A549 (cell line): ENCODE results near the gene TEX2. TPM values are rescaled to one million over a fixed set of nuclear protein-coding genes. Genes with fewer than 3 reads are reported as not detected.

Experiments
- ATAC-seq, 2 experiments: fragments of 200-7000 bp in 1 of 2; fragments of >200 bp in 1 of 2; cut with Nextera tagmentation in 1 of 2; cut with Tn5 transposase in 1 of 2; 3 replicates each; pipeline versions ENCODE4 v1.8.0 to v1.9.1; 2018 to 2020; ENCODE audit warnings: mild to moderate bottlenecking in 1 of 2, moderate library complexity in 1 of 2
- CTCF ChIA-PET: fragments of 300-600 bp; sonication (Branson Sonifier 250); formaldehyde crosslinking; extraction: SDS; loops from one replicate; lab custom pipeline; 2021; ENCODE audit warnings: antibody characterized with exemption, inconsistent platforms; lab: Yijun Ruan, JAX
- POLR2A ChIA-PET: fragments of 350-600 bp; formaldehyde crosslinking; extraction: SDS; loops from one replicate; lab custom pipeline; 2021; ENCODE audit warnings: antibody characterized with exemption, inconsistent platforms; lab: Yijun Ruan, JAX
- DNase-seq, 2 experiments: peaks; one replicate each; pipeline versions ENCODE4 v3.0.0 to v3.0.0-alpha.2; 2011 to 2016; ENCODE audit warnings: low read depth in 1 of 2, low spot score in 1 of 2
- FAIRE-seq: peaks from 2 replicates; lab custom pipeline; 2011; peaks lifted over from hg19 to GRCh38; lab: Jason Lieb, UNC
- H3K27ac ChIP-seq, 2 experiments: fragments of >200 bp; sonication (Bioruptor Twin); formaldehyde crosslinking; 3 replicates each; pipeline ENCODE4 v1.5.1; 2016 to 2017
- H3K4me1 ChIP-seq: fragments of >200 bp; sonication (Bioruptor Twin); formaldehyde crosslinking; 3 replicates; pipeline ENCODE4 v1.6.1; 2016
- H3K4me2 ChIP-seq: fragments of >200 bp; sonication (Bioruptor Twin); formaldehyde crosslinking; 3 replicates; pipeline ENCODE4 v1.6.1; 2016
- H3K4me3 ChIP-seq: fragments of >200 bp; sonication (Bioruptor Twin); formaldehyde crosslinking; 3 replicates; pipeline ENCODE4 v1.5.1; 2016
- H3K9me3 ChIP-seq: fragments of >200 bp; sonication (Bioruptor Twin); formaldehyde crosslinking; 3 replicates; pipeline ENCODE4 v1.6.1; 2016
- ATOH8 ChIP-seq: fragments of 250-450 bp; sonication (Bioruptor Pico); IDR thresholded peaks from 2 replicates; pipeline ENCODE4 v1.5.0; 2020; ENCODE audit warnings: low read depth, mild to moderate bottlenecking, moderate library complexity
- BHLHE40 ChIP-seq: IDR thresholded peaks from 2 replicates; pipeline ENCODE4 v1.6.1; 2012; ENCODE audit warnings: low read depth, low read length, inconsistent platforms
- CEBPB ChIP-seq, 2 experiments: fragments of >200 bp in 1 of 2; sonication (Bioruptor Twin) in 1 of 2; formaldehyde crosslinking in 1 of 2; IDR thresholded peaks; 2 replicates each; pipeline ENCODE4 v1.6.1; 2012 to 2016
- CHD2 ChIP-seq: fragments of 150-350 bp; IDR thresholded peaks from 2 replicates; pipeline ENCODE4 v1.6.1; 2014; ENCODE audit warnings: low read length; ENCODE audit not compliant: partially characterized antibody
- CTCF ChIP-seq: fragments of >200 bp; sonication (Bioruptor Twin); formaldehyde crosslinking; IDR thresholded peaks from 3 replicates; pipeline ENCODE4 v1.5.1; 2016
- EHMT2 ChIP-seq: fragments of 200-600 bp; sonication (generic); IDR thresholded peaks from 2 replicates; pipeline ENCODE4 v1.6.1; 2016; ENCODE audit warnings: antibody characterized with exemption, low read depth, mild to moderate bottlenecking, moderate library complexity
- ESRRA ChIP-seq: fragments of 150-350 bp; IDR thresholded peaks from 2 replicates; pipeline ENCODE4 v1.6.1; 2014; ENCODE audit warnings: mild to moderate bottlenecking, low read length, borderline replicate concordance
- FOSL2 ChIP-seq, 2 experiments: fragments of 450-650 bp in 1 of 2; fragments of >200 bp in 1 of 2; sonication (Bioruptor Twin) in 1 of 2; formaldehyde crosslinking; IDR thresholded peaks; 2 replicates each; pipeline versions ENCODE4 v1.5.0 to v1.6.1; 2016 to 2020; ENCODE audit warnings: mild to moderate bottlenecking in 1 of 2, moderate library complexity in 1 of 2
- HOXA7 ChIP-seq: fragments of 250-450 bp; sonication (Bioruptor Pico); IDR thresholded peaks from 2 replicates; pipeline ENCODE4 v1.5.0; 2020; ENCODE audit warnings: mild to moderate bottlenecking, moderate library complexity
- JUNB ChIP-seq: fragments of >200 bp; sonication (Bioruptor Twin); formaldehyde crosslinking; IDR thresholded peaks from 2 replicates; pipeline ENCODE4 v1.6.1; 2016
- KDM5A ChIP-seq: fragments of 200-600 bp; sonication (generic); IDR thresholded peaks from 2 replicates; pipeline ENCODE4 v1.6.1; 2016; ENCODE audit warnings: antibody characterized with exemption, mild to moderate bottlenecking
- MAFK ChIP-seq: fragments of 450-650 bp; IDR thresholded peaks from 2 replicates; pipeline ENCODE4 v1.6.1; 2014; ENCODE audit not compliant: partially characterized antibody
- MAX ChIP-seq: IDR thresholded peaks from 2 replicates; pipeline ENCODE4 v1.6.1; 2012
- PBX3 ChIP-seq: IDR thresholded peaks from 2 replicates; pipeline ENCODE4 v1.6.1; 2012
- POLR2A ChIP-seq: IDR thresholded peaks from 2 replicates; pipeline ENCODE4 v1.6.1; 2012; ENCODE audit warnings: mild to moderate bottlenecking, low read length
- RCOR1 ChIP-seq: fragments of 150-350 bp; IDR thresholded peaks from 2 replicates; pipeline ENCODE4 v1.6.1; 2014; ENCODE audit warnings: antibody characterized with exemption, low read length, low read depth
- RFX5 ChIP-seq: fragments of 450-650 bp; IDR thresholded peaks from 2 replicates; pipeline ENCODE4 v1.7.1; 2014; ENCODE audit warnings: antibody characterized with exemption, mild to moderate bottlenecking, moderate library complexity
- RNF2 ChIP-seq: fragments of 200-600 bp; sonication (generic); IDR thresholded peaks from 2 replicates; pipeline ENCODE4 v1.6.1; 2016; ENCODE audit warnings: low read depth, mild to moderate bottlenecking, antibody characterized with exemption, moderate library complexity, borderline replicate concordance
- TFCP2L1 ChIP-seq: fragments of 250-450 bp; sonication (Bioruptor Pico); IDR thresholded peaks from 2 replicates; pipeline ENCODE4 v1.5.0; 2021; ENCODE audit warnings: mild to moderate bottlenecking
- ZC3H11A ChIP-seq: fragments of 450-650 bp; IDR thresholded peaks from 2 replicates; pipeline ENCODE4 v1.6.1; 2014; ENCODE audit warnings: antibody characterized with exemption, mild to moderate bottlenecking
- ZFP36 ChIP-seq: fragments of 450-650 bp; IDR thresholded peaks from 2 replicates; pipeline ENCODE4 v1.6.1; 2014; ENCODE audit warnings: borderline replicate concordance; ENCODE audit not compliant: partially characterized antibody
- ZSCAN20 ChIP-seq: fragments of 250-450 bp; sonication (Bioruptor Pico); IDR thresholded peaks from 2 replicates; pipeline ENCODE4 v1.8.0; 2022; ENCODE audit warnings: mild to moderate bottlenecking, moderate library complexity
- WGBS: methylation state at CpG from one replicate; pipeline ENCODE4 v1.1.6; 2017; ENCODE audit errors: missing lambda C conversion rate; 5-methylcytosine and 5-hydroxymethylcytosine counted together
- polyA plus RNA-seq, 4 experiments: library from polyadenylated mRNA; depleted of rRNA in 3 of 4; stranded (reverse); fragments of >200 nt; fragmentation: RNase III in 1 of 4; extraction: RNeasy Plus Mini Kit Qiagen cat#74134 plus additional on column Dnase treatment in 1 of 4; gene quantifications; 2 replicates in 3 of 4; 3 replicates in 1 of 4; pipeline ENCODE4 v1.2.3, GENCODE V29; 2011 to 2017
- TF ChIP-seq, protein P1 (sequence below): fragments of 450-650 bp; IDR thresholded peaks from 2 replicates; pipeline ENCODE4 v1.6.1; 2014; ENCODE audit warnings: antibody characterized with exemption

TEX2 gene
- polyA plus RNA-seq, 2 of the 4 experiments (the other 2 are of a cell fraction): 9.3 to 16.2 TPM

GRCh38 chr17:64156670-64157069 is 106.4 kb downstream of the TEX2 start:
- Histone ChIP-seq H3K9me3 (no peaks in the 10 kb centered on the region), H3K4me1 (no peaks in the 10 kb centered on the region), H3K27ac (no peak overlapping the region), H3K4me2 (no peak overlapping the region), H3K4me3 (no peak overlapping the region)
- POLR2A ChIA-PET: interaction anchor here (1.1 kb wide), 1 partner anchor 10 kb away, joined by 3 read pairs; no protein-coding TSS in a partner anchor
- ATAC-seq (no peak), FAIRE-seq (no peak), DNase-seq (no peak)
- CTCF ChIA-PET: interaction anchor here (0.7 to 1.2 kb wide), 2 partner anchors 38 to 93 kb away, joined by 3 read pairs; no protein-coding TSS in a partner anchor
- TF ChIP-seq RNF2: no peak
- no peak for TF ChIP-seq BHLHE40
- TF ChIP-seq ZFP36: no peak
- TF ChIP-seq ZC3H11A: no peak
- TF ChIP-seq FOSL2 (IDR thresholded peaks at IDR 0.05): no peak
- no peak for TF ChIP-seq FOSL2 (CRISPR knock-in tag; IDR thresholded peaks at IDR 0.05)
- no peak for TF ChIP-seq CEBPB (IDR thresholded peaks at IDR 0.05)
- TF ChIP-seq ZSCAN20: no peak
- no peak for TF ChIP-seq EHMT2
- no peak for TF ChIP-seq PBX3
- TF ChIP-seq CHD2: no peak
- 96% methylated on average over 2 of the region's 2 CpGs for WGBS

- H3K4me2 ChIP-seq: no peak overlapping the region
- FAIRE-seq (no peak), ATAC-seq (peak in 1 of 2 experiments; percentile 27; a peak in 3 of 6 replicates), DNase-seq (no peak)
- H3K4me1 ChIP-seq: no peaks in the 10 kb centered on the region
- no peaks in the 10 kb centered on the region for H3K9me3 ChIP-seq
- POLR2A ChIA-PET: interaction anchor here (1.1 kb wide), 1 partner anchor 10 kb away, joined by 3 read pairs; no protein-coding TSS in a partner anchor
- no peak overlapping the region for H3K27ac ChIP-seq
- CTCF ChIA-PET: interaction anchor here (1.2 to 2.7 kb wide), 3 partner anchors 10 to 124 kb away, joined by 3 to 9 read pairs (median 3); no protein-coding TSS in a partner anchor
- TF ChIP-seq, protein P1, sequence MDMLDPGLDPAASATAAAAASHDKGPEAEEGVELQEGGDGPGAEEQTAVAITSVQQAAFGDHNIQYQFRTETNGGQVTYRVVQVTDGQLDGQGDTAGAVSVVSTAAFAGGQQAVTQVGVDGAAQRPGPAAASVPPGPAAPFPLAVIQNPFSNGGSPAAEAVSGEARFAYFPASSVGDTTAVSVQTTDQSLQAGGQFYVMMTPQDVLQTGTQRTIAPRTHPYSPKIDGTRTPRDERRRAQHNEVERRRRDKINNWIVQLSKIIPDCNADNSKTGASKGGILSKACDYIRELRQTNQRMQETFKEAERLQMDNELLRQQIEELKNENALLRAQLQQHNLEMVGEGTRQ: no peak
- TF ChIP-seq ESRRA: no peak
- no peak for TF ChIP-seq MAX
- TF ChIP-seq EHMT2: no peak
- no peak for TF ChIP-seq MAFK
- no peak overlapping the region for H3K4me3 ChIP-seq
- 88% methylated on average over 11 of the region's 11 CpGs for WGBS
Measured at GRCh38 chr17:64155751-64156544, 107.1 kb downstream of the TEX2 start.

GRCh38 chr17:64155129-64155528 is 107.9 kb downstream of the TEX2 start:
- DNase-seq (no peak), ATAC-seq (no peak), FAIRE-seq (no peak)
- ChIA-PET CTCF (interaction anchor here (1.1 to 2.7 kb wide), 8 partner anchors 11 to 136 kb away, joined by 3 to 9 read pairs (median 3); no protein-coding TSS in a partner anchor), POLR2A (interaction anchor here (1.1 to 2.2 kb wide), 2 partner anchors 9 to 10 kb away, joined by 4 to 9 read pairs; no protein-coding TSS in a partner anchor)
- TF ChIP-seq KDM5A (no peak), RCOR1 (no peak), RFX5 (no peak), CTCF (no peak), JUNB (no peak), ATOH8 (CRISPR knock-in tag) (no peak), ESRRA (no peak), TFCP2L1 (CRISPR knock-in tag) (no peak), HOXA7 (CRISPR knock-in tag) (no peak), POLR2A (no peak)
- 94% methylated on average over 7 of the region's 7 CpGs for WGBS
- no peak overlapping the region for H3K27ac ChIP-seq
- H3K4me2 ChIP-seq: no peak overlapping the region
- peaks cover 6% of the 10 kb centered on the region; the same call in 1 of the 3 replicates for H3K4me1 ChIP-seq
- no peaks in the 10 kb centered on the region for H3K9me3 ChIP-seq
- no peak overlapping the region for H3K4me3 ChIP-seq
